Fibroblast of villous mesenchyme (primary cell): ENCODE results near the gene ODC1. TPM values are rescaled to one million over a fixed set of nuclear protein-coding genes. Genes with fewer than 3 reads are reported as not detected.

Source experiments
- DNase-seq: peaks from one replicate; pipeline ENCODE4 v3.0.0-alpha.2; 2010; ENCODE audit warnings: low read depth
- H3K4me3 ChIP-seq: 2 replicates; pipeline ENCODE4 v1.5.1; 2011; ENCODE audit warnings: low read depth, mild to moderate bottlenecking, low read length
- CTCF ChIP-seq: IDR thresholded peaks from 2 replicates; pipeline ENCODE4 v1.5.1; 2012; ENCODE audit warnings: low read depth, mild to moderate bottlenecking, low read length; ENCODE audit not compliant: insufficient read depth
- total RNA-seq: library from RNA; depleted of rRNA; stranded (reverse); fragments of >200 nt; gene quantifications from 2 replicates; pipeline ENCODE4 v1.2.3, GENCODE V29; 2012

ODC1 gene
- total RNA-seq, 1 donor: 133 TPM

DNA sequence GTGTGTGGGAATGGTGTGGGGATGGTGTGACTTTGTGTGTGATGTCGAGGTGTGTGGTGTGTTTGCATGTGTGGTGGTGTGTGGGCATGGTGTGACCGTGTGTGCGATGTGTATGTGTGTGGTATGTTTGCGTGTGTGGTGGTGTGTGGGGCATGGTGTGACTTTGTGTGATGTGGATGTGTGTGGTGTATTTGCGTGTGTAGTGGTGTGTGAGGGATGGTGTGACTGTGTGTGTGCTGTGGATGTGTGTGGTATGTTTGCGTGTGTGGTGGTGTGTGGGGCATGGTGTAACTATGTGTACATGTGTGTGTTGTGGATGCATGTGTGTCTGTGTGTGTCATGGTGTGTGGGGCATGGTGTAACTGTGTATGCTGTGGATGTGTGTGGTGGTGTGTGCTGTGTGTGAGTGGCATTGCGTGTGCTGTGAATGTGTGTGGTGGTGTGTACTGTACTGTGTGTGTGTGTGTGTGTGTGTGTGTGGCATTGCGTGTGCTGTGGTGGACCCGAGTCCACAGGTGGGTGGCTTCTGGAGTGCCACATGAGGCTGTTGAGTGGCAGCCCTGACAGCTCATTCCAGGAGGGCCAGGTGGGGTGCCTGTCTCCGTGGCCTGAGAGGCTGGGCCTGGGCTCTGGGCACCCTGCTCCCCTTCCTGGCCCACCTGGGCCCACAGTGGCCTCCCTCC lies 14.7 kb downstream of the ODC1 start:
- TF ChIP-seq CTCF: no peak
- DNase-seq: no peak
- no peak overlapping the region for H3K4me3 ChIP-seq

- DNase-seq: no peak
- H3K4me3 ChIP-seq: peak overlapping the region; percentile 48
- no peak for TF ChIP-seq CTCF
Measured at GRCh38 chr2:10432311-10433181, 15.6 kb downstream of the ODC1 start.

- H3K4me3 ChIP-seq: no peak overlapping the region
- no peak for TF ChIP-seq CTCF
- no peak for DNase-seq
Measured at GRCh38 chr2:10431797-10432196, 16.3 kb downstream of the ODC1 start.

DNA sequence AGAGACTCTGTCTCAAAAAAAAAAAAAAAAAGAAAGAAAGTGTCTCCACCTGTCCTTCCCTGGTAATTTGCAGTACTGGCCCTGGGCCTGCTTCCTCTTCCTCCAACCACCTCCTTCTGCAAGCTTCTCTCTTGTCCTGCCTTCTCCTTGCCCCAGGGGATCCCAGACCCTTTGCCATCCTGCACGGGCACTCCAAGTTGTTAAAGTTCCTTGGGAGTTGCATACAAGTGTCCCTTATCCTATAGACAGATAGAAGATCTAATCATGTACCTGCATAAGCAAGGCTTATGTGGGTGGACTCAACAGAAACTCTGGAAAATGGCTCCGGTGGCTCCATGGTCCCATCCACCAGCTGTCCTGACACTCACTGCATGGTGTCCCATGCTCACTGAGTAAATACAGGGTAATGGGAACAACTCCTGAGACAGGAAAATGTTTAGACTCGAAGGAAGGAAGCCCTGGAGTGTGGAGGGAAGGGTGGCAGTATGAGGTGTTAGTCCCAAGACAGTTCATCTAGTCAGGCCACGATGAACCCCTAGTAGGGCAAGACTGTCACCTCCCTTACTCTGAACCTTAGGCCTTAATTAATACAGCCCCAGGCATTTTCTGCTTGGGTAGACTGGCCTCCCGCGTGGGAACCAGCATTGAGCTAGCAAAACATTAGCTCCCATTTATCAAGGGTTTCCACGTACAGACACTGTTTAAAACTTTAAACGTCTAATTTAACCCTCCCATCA lies 17.1 kb downstream of the ODC1 start:
- TF ChIP-seq CTCF: no peak
- no peak for DNase-seq
- no peak overlapping the region for H3K4me3 ChIP-seq

DNA sequence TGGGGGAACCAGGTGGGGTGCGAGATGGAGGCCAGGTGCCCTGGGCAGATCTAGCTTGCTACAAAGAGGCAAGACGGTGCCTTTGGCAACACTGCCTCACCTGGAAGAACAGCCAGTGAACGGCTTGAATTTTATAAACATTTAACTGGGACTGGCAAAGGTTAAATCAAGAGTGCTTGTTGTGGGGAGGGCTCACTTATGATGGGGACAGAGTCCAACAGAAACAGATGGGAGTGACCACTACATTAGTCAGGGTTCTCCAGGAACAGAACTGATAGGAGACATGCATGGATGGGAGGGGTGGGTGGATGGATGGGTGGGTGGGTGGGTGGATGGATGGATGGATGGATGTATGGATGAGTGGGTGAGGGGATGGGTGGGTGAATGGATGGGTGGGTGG lies 19.2 kb downstream of the ODC1 start:
- no peak for TF ChIP-seq CTCF
- H3K4me3 ChIP-seq: no peak overlapping the region
- DNase-seq: no peak

DNA sequence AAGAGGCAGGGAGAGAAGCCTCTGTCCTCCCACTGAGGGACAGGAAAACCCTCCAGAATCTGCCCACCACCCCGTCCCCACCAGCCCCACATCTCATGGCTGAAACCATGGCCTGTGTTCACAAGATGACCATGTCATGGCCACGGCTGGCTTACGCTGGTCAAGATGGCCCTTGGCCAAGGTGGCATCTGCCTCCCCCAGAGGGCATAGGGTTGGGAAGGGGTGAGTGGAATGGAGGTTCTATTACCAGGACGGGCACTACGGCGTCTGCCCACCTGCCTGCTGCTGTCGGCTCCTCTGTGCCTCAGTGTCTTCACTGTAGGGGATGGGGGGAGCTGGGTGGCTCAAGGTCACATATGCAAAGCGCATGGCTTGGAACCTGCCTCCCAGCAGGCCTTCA lies 19.8 kb downstream of the ODC1 start:
- no peak for TF ChIP-seq CTCF
- no peak for DNase-seq
- no peak overlapping the region for H3K4me3 ChIP-seq
